GM19240 (cell line): ENCODE results near the gene PDE6A.
"Not testable (repeated sequence)": the region's sequence is repeated elsewhere in the genome, so short reads cannot be mapped to it uniquely, and the experiment has no call there.

ENCODE experiments used
- DNase-seq: peaks from one replicate; pipeline ENCODE4 v3.0.0; 2011; ENCODE audit warnings: low spot score; ENCODE audit not compliant: insufficient read length

PDE6A gene

DNA sequence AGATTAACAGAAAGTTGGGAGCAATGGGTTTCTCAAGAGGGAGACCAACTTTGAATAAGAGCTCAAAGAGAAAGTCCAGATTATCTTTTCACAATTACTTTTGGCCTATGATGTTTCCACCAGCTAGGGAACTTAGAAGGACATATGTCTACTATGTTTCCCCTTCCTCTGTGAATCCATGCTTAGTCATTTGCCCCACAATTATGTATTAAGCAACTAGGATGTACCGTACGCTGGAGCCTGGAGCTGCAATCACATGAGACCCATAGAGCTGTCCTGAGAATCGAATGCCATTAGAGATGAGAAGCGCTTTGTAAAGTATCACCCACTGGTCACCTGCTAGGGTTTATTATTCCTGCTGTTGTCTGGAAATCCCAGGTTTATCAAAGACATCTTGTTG is 78.8 kb downstream of the PDE6A start:
- no peak for DNase-seq

DNA sequence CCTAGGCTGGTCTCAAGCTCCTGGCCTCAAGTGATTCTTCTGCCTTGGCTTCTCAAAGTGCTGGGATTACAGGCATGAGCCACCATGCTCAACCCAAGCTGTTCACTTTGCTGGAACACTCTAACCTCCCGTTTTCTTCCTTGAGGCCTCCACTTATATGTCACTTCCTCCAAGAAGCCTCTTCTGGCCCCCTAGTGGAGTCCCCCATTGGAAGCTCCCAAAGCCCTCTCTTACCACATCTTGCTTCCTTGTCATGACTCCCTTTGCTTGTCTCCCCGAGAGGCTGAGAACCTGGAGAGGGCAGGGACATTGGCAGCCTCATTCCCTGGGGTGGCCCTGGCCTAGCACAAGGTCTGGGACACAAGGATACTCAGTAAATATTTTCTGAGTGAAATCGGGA is 80.8 kb downstream of the PDE6A start:
- no peak for DNase-seq

GRCh38 chr5:149863176-149863575 is 81.4 kb downstream of the PDE6A start:
- no peak for DNase-seq

- peak; percentile 38 for DNase-seq
Measured at GRCh38 chr5:149860801-149861322, 83.7 kb downstream of the PDE6A start.

DNA sequence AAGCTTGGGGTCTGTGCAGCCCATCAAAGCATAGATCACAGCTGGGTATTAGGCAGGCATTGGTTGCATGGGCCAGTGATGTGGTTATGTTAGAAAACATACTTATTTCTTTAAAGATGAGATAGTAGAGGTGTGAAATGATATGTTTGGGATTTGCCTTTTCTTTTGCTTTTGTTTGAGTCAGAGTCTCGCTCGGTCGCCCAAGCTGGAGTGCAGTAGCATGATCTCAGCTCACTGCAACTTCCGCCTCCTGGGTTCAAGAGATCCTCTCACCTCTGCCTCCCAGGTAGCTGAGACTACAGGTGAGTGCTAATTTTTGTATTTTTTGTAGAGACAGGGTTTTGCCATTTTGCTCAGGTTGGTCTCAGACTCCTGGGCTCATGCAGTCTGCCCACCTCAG is 84.8 kb downstream of the PDE6A start:
- DNase-seq, result no peak

DNA sequence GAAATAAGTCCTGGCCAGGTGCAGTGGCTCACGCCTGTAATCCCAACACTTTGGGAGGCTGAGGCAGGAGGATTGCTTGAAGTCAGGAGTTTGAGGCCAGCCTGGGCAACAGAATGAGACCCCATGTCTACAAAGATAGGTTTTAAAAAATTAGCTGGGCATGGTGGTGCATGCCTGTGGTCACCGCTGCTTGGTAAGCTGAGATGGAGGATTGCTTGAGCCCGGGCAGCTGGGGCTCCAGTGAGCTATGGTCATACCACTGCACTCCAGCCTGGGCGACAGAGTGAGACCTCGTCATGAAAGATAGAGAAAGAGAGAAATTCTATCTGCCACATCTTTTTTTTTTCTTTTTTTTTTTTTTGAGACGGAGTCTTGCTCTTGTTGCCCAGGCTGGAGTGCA is 86.1 kb downstream of the PDE6A start:
- DNase-seq, result not testable (repeated sequence)

DNA sequence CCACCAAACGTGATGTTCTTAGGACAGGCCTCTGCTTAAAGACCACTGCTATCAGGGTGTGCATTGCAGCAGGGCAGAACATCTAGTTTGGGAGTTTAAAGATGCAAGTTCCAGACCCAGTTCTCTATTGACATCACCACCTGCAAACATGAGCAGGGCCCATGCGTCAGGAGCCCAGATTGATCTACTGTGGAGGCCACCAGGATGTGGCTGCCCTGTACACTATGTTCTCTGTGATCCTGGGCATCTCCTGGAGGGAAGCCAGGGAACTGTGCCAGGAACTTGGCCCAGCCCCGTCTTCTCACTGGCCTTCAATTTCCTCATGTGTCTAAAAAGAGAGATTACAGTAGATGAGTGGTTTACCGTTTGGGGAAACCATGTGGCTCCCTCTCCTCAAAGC is 87.1 kb downstream of the PDE6A start:
- DNase-seq, result no peak

DNA sequence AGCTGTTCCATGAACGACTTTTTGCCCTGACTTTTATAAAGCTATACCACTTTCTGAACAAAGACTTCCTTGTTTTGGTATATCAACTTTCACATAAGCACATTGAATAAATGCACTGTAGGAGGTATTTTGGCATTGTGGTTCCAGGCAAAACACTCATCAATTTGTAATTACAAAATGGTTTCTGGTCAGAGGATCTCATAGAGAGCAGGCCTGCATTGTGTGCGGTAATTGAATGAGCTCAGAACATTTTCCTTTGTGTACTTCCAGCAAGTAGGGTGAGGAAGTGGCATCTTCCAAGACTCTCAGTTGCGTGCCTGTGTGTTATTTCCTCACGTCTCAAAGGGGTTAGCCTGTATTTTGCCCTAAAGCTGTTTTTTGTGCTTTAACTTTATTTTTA is 89.2 kb downstream of the PDE6A start:
- no peak for DNase-seq

DNA sequence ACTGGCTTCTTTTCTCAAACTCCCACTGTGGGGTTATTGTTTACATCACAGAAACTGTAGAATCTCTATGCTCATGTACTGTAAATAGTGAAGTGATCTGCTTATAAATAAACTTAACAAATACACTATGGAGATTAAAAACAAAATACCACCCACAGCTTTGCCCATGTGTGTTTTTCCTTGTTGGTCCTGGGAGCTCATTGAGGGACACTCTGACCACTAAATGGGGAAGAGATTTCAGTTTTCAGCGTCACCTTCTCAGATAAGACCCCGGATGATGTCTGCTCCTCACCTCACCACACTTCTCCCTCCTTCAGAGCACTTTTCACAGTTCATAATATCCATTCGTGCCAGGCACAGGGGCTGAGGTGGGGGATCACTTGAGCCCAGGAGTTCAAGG is 89.7 kb downstream of the PDE6A start:
- no peak for DNase-seq

GRCh38 chr5:149853701-149854100 is 90.9 kb downstream of the PDE6A start:
- no peak for DNase-seq

DNA sequence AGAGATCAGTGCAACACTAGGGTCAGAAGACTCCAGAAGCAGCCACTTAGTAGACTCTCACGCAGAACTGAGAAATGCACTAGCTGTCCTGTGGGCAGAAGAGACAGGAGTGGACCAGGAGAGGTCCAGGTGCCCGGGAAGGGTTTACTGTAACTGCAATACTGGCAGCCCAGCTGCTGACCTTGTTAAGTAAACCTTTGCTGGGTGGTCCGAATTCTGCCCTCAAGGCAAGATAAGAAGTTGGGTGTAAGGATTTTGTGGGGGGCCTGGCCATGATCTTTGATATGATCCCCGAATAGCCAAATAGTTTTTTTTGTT is 91.3 kb downstream of the PDE6A start:
- no peak for DNase-seq

DNA sequence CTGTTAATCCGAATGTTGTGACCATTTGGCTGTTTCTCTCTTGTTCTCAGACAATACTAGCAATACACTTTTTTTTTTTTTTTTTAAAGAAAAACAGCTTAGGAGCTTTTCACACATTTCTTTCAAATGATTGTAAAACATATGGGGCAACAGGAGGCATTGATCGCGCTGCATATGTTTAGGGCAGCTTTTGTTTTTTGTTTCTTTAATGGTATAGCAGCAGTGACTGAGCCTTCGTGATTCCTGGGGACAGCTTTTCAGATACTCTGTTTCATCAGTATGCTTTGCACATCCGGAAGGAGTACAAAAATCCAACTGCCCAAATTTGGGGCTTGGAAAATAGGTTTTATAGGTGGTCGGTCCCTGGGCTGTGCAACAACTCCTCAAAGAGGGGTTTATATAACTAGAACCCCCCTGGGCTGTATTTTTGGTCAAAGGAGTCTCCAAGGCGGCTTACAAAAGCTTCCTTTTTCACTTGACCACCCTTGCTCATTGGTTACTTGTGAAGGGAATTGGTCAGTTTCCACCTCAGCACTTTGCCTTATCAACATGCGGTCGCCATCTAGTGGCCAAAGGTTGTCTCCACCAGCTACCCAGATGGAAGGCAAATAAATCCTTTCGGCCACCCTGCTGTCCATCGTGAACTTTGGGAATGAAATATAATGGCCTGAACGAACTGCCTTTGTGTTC is 91.8 kb downstream of the PDE6A start:
- DNase-seq, result peak; percentile 69

GRCh38 chr5:149851211-149851610 is 93.4 kb downstream of the PDE6A start:
- DNase-seq, result no peak

- DNase-seq, result no peak
Measured at GRCh38 chr5:149849966-149850910, 94.4 kb downstream of the PDE6A start.

GRCh38 chr5:149849280-149849965 is 95.2 kb downstream of the PDE6A start:
- DNase-seq, result no peak

DNA sequence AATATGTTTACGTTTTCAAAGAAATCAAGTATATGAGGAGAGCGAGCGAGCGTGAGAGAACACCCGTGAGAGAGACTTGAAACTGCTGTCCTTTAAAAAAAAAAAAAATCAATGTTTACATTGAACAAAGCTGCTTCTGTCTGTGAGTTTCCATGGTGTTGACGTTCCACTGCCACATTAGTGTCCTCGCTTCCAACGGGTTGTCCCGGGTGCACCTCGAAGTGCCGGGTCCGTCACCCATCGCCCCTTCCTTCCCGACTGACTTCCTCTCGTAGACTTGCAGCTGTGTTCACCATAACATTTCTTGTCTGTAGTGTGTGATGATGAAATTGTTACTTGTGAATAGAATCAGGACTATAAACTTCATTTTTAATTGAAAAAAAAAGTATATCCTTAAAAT is 97.0 kb downstream of the PDE6A start:
- DNase-seq, result no peak

- no peak for DNase-seq
Measured at GRCh38 chr5:149846021-149846420, 98.6 kb downstream of the PDE6A start.

DNA sequence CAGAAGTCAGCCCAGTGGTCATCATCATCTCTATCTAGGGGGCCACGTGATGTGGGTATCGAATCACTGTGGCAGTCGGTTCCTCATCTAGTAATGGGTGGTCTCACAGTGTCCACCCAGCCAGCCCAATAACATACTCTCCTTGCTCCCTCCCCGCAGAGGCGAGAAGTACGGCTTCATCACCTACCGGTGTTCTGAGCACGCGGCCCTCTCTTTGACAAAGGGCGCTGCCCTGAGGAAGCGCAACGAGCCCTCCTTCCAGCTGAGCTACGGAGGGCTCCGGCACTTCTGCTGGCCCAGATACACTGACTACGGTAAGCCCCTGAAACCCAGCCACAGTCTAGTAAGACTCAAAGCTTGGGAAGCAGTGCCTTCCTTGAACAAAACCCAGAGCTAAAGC is 99.0 kb downstream of the PDE6A start:
- no peak for DNase-seq

DNA sequence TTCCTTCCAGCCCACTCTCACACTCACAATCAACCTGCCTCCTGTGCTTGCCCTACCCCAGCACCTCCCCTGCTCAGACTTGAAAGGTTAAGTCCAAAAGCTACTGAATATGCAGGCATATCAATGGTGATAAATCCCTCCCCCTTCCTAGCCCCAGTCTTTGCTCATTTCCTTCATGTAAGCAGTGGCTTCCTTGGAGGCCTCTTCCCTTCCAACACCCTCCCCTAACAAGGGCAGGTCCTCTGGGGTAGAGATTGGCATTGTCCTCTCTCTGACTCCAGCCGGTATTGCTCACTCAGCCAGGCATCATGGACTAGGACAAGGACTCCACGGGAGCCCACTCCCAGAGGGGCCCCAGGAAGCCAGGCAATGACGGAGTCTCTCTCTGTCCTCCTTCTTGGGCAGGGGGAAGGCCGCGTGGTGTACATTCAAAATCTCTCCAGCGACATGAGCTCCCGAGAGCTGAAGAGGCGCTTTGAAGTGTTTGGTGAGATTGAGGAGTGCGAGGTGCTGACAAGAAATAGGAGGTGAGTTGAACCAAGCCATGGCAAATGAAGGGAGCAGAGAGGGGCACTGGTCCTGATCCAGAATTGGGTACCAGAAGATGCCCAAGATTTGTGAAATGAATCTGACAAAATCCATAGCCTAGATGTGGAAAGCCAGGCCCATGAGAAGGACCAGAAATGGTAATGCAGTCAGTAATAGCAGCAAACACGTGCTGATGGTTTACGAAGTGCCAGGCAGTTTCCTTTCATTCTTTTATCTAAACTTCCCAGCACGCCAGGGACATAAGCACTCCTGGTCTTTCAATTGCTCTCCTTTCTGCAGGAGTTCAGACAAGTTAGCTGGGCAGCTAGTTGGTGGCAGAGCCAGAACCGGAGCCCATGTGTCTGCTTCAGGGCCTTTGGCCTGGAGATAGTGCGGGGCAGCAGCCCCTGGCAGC is 102.5 kb downstream of the PDE6A start:
- no peak for DNase-seq

- DNase-seq, result no peak
Measured at GRCh38 chr5:149840226-149840825, 104.3 kb downstream of the PDE6A start.

- DNase-seq, result no peak
Measured at GRCh38 chr5:149839761-149840160, 104.8 kb downstream of the PDE6A start.
